OCI-LY7 (cell line): ENCODE results near the gene AFF2. TPM values are rescaled to one million over a fixed set of nuclear protein-coding genes. Genes with fewer than 3 reads are reported as not detected.

Source experiments
- BruUV-seq: library from RNA; stranded (reverse); fragments of 400-500 nt; replicated peaks from 2 replicates; lab custom pipeline; 2021; lab: Mats Ljungman, UMichigan
- CTCF ChIA-PET: fragments of 300-600 bp; sonication (Branson Sonifier 250); formaldehyde crosslinking; loops from one replicate; lab custom pipeline; 2022; ENCODE audit warnings: antibody characterized with exemption; ENCODE audit not compliant: unreplicated experiment; lab: Charles Lee
- POLR2A ChIA-PET: fragments of 300-600 bp; sonication (Branson Sonifier 250); formaldehyde crosslinking; loops from one replicate; lab custom pipeline; 2022; ENCODE audit warnings: antibody characterized with exemption; lab: Charles Lee
- DNase-seq: peaks from one replicate; pipeline ENCODE4 v3.0.0-alpha.2; 2015; ENCODE audit warnings: low spot score
- H2AFZ ChIP-seq: fragments of 200-600 bp; sonication (generic), shearing (Covaris generic); 2 replicates; pipeline ENCODE4 v1.6.1; 2014; ENCODE audit warnings: mild to moderate bottlenecking, antibody characterized with exemption, low read length, moderate library complexity
- H3K27ac ChIP-seq: fragments of 200-600 bp; sonication (generic); 2 replicates; pipeline ENCODE4 v1.5.1; 2014; ENCODE audit warnings: mixed run types, low read depth, mild to moderate bottlenecking, moderate library complexity, low read length, inconsistent platforms; ENCODE audit not compliant: poor library complexity, severe bottlenecking
- H3K36me3 ChIP-seq: fragments of 200-600 bp; sonication (generic); 2 replicates; pipeline ENCODE4 v1.6.1; 2014; ENCODE audit warnings: mild to moderate bottlenecking, antibody characterized with exemption, low read length, moderate library complexity, mixed read lengths; ENCODE audit not compliant: insufficient read depth
- H3K4me1 ChIP-seq: fragments of 200-600 bp; sonication (generic); 2 replicates; pipeline ENCODE4 v1.5.1; 2014; ENCODE audit warnings: mild to moderate bottlenecking, low read length; ENCODE audit not compliant: insufficient read depth, poor library complexity, severe bottlenecking
- H3K4me2 ChIP-seq: fragments of 200-600 bp; sonication (generic); 2 replicates; pipeline ENCODE4 v1.6.1; 2014; ENCODE audit warnings: mild to moderate bottlenecking, low read length
- H3K4me3 ChIP-seq: fragments of 200-600 bp; sonication (generic); 2 replicates; pipeline ENCODE4 v1.5.1; 2014; ENCODE audit warnings: mild to moderate bottlenecking, low read depth, low read length; ENCODE audit not compliant: poor library complexity, severe bottlenecking
- H3K79me2 ChIP-seq: fragments of 200-600 bp; sonication (generic); 2 replicates; pipeline ENCODE4 v1.6.1; 2016; ENCODE audit warnings: low read depth, mild to moderate bottlenecking, low read length, moderate library complexity, mixed read lengths; ENCODE audit not compliant: insufficient read depth
- H3K9me2 ChIP-seq: fragments of 200-600 bp; sonication (generic); 2 replicates; pipeline ENCODE4 v1.6.1; 2016; ENCODE audit warnings: mild to moderate bottlenecking, low read length, mixed read lengths; ENCODE audit not compliant: insufficient read depth
- H3K9me3 ChIP-seq: fragments of 200-600 bp; sonication (generic); 2 replicates; pipeline ENCODE4 v1.6.1; 2014; ENCODE audit warnings: mild to moderate bottlenecking, mixed run types, low read length, mixed read lengths
- H4K20me1 ChIP-seq: fragments of 200-600 bp; sonication (generic); 2 replicates; pipeline ENCODE4 v1.6.1; 2014; ENCODE audit warnings: mild to moderate bottlenecking, antibody characterized with exemption, low read length, moderate library complexity, mixed read lengths; ENCODE audit not compliant: insufficient read depth
- EZH2phosphoT487 ChIP-seq: fragments of 200-600 bp; sonication (generic); IDR thresholded peaks from 2 replicates; pipeline ENCODE4 v1.6.1; 2018; ENCODE audit warnings: low read depth, borderline replicate concordance, mild to moderate bottlenecking, mixed run types, antibody characterized with exemption, low read length, moderate library complexity, mixed read lengths
- intact Hi-C: fragments of 100-400 bp; cut with micrococcal nuclease; formaldehyde crosslinking; loops from one replicate; pipeline ENCODE4 v1.10.0; 2022; ENCODE audit not compliant: unreplicated experiment
- total RNA-seq, 2 experiments: library from RNA; depleted of rRNA in 1 of 2; stranded (reverse); fragments of >200 nt in 1 of 2; shearing (Covaris generic) in 1 of 2; gene quantifications; 2 replicates each; pipeline ENCODE4 v1.2.3, GENCODE V29; 2014 to 2022
- TF ChIP-seq, protein P1 (sequence below): fragments of 200-600 bp; sonication (generic); conservative IDR thresholded peaks from 2 replicates; pipeline ENCODE4 v1.5.1; 2014; ENCODE audit warnings: mild to moderate bottlenecking, antibody characterized with exemption, low read length, moderate library complexity, mixed read lengths

AFF2 gene
- total RNA-seq, 2 experiments from 2014 or later, result 102 to 106 TPM

DNA sequence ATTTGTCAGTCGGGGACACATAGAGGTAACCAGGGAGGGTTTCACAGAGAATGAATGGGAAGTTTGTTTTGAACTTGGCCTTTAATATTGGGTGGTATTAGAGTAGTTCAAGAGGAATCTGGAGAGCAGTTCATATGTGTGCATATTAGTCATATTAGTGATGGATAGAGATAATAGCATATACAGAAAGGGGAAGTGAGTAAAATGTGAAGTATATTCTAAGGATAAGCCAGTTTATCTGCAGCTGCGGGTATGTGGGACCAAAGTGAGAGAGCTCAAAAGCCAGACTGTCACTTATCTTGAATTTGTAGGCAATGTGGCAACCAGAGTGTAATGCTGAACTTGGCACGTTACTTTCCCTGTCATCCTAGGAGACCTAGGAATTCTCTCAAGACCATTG lies 169.9 kb downstream of the AFF2 start:
- CTCF ChIA-PET, result no interaction called here
- H3K4me3 ChIP-seq, result no peak overlapping the region
- peak; percentile 53 for DNase-seq
- H3K9me2 ChIP-seq, result no peaks in the 10 kb centered on the region
- H3K36me3 ChIP-seq, result peaks cover 96% of the 10 kb centered on the region
- BruUV-seq, result no TSS peak
- H3K9me3 ChIP-seq, result peaks cover 32% of the 10 kb centered on the region; the same call in 1 of the 2 replicates
- H3K79me2 ChIP-seq, result peaks cover 63% of the 10 kb centered on the region
- no peak overlapping the region for H2AFZ ChIP-seq
- POLR2A ChIA-PET, result interaction anchor here (0.5 to 0.9 kb wide), 2 partner anchors 11 to 267 kb away, joined by 3 to 5 read pairs; no protein-coding TSS in a partner anchor
- intact Hi-C loops, result loop anchor here (5.0 to 10.0 kb wide), 2 partner anchors 58 to 95 kb away; no protein-coding TSS in a partner anchor
- no peaks in the 10 kb centered on the region for H4K20me1 ChIP-seq
- no peak overlapping the region for H3K4me2 ChIP-seq
- TF ChIP-seq, protein P1, sequence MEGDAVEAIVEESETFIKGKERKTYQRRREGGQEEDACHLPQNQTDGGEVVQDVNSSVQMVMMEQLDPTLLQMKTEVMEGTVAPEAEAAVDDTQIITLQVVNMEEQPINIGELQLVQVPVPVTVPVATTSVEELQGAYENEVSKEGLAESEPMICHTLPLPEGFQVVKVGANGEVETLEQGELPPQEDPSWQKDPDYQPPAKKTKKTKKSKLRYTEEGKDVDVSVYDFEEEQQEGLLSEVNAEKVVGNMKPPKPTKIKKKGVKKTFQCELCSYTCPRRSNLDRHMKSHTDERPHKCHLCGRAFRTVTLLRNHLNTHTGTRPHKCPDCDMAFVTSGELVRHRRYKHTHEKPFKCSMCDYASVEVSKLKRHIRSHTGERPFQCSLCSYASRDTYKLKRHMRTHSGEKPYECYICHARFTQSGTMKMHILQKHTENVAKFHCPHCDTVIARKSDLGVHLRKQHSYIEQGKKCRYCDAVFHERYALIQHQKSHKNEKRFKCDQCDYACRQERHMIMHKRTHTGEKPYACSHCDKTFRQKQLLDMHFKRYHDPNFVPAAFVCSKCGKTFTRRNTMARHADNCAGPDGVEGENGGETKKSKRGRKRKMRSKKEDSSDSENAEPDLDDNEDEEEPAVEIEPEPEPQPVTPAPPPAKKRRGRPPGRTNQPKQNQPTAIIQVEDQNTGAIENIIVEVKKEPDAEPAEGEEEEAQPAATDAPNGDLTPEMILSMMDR, result no peak
- no peak for TF ChIP-seq EZH2phosphoT487
- peak overlapping the region; percentile 41 for H3K27ac ChIP-seq
- peaks cover 35% of the 10 kb centered on the region for H3K4me1 ChIP-seq

DNA sequence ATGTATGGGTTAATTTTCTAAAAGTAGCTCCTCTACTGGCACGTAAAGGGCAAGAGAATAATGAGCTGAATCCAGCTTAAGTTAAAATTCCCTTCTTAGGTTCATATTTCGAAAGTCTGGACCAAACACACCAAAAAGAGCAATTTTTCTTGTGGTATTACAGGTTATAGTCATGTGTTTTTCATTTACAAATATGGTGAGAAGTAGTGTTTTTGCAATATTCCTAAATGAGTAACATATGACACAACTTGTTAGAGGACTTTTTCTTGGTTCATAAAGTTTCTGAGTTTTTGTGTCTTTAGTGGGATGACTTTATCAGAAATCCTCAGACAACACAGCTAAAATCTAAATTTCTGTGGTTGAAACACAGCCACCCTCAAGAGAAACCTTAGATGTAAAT lies 172.1 kb downstream of the AFF2 start:
- Histone ChIP-seq H2AFZ (no peak overlapping the region), H4K20me1 (no peaks in the 10 kb centered on the region), H3K9me3 (peaks cover 19% of the 10 kb centered on the region; the same call in 1 of the 2 replicates), H3K79me2 (peaks cover 76% of the 10 kb centered on the region), H3K4me3 (no peak overlapping the region), H3K27ac (no peak overlapping the region), H3K4me2 (no peak overlapping the region), H3K9me2 (no peaks in the 10 kb centered on the region), H3K4me1 (peaks cover 42% of the 10 kb centered on the region), H3K36me3 (peaks cover 92% of the 10 kb centered on the region)
- TF ChIP-seq EZH2phosphoT487, result no peak
- BruUV-seq, result no TSS peak
- CTCF ChIA-PET, result no interaction called here
- POLR2A ChIA-PET, result interaction anchor here (0.8 kb wide), 1 partner anchor 133 kb away, joined by 5 read pairs; no protein-coding TSS in a partner anchor
- DNase-seq, result no peak
- intact Hi-C loops, result loop anchor here (5.0 to 10.0 kb wide), 2 partner anchors 60 to 98 kb away; no protein-coding TSS in a partner anchor

DNA sequence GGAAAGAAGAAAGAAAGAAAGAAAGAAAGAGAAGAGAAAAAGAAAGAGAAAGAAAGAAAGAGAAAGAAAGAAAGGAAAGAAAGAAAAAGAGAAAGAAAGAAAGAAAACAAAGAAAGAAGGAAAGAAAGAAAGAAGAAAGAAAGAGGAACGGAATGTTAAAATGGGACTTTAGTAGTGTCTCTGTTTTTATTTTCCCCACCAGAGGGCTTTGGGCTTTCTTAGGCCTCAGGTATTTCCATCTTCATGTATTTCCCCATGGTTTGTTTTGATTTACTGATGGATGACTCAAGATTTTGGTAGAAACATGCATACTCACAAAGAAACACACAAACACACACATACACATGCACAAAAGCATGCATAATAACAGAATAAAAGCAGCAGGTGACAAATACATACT lies 181.2 kb downstream of the AFF2 start:
- POLR2A ChIA-PET, result interaction anchor here (0.6 kb wide), 1 partner anchor 66 kb away, joined by 4 read pairs; no protein-coding TSS in a partner anchor
- peaks cover 82% of the 10 kb centered on the region for H3K79me2 ChIP-seq

More for the DNA sequence above, 181.2 kb downstream of the AFF2 start:
- H3K4me1 ChIP-seq, result peaks cover 6% of the 10 kb centered on the region
- intact Hi-C loops, result no loop called here
- no peaks in the 10 kb centered on the region for H4K20me1 ChIP-seq
- no TSS peak for BruUV-seq
- H3K9me2 ChIP-seq, result no peaks in the 10 kb centered on the region
- no peak overlapping the region for H3K4me3 ChIP-seq
- peaks cover 32% of the 10 kb centered on the region for H3K36me3 ChIP-seq
- no peaks in the 10 kb centered on the region for H3K9me3 ChIP-seq
- no peak overlapping the region for H3K27ac ChIP-seq
- TF ChIP-seq, protein P1, result peak; percentile 35; the same call in 1 of the 2 replicates
- TF ChIP-seq EZH2phosphoT487, result no peak
- no peak overlapping the region for H2AFZ ChIP-seq
- CTCF ChIA-PET, result no interaction called here
- no peak for DNase-seq
- H3K4me2 ChIP-seq, result no peak overlapping the region
